Activated gamma-delta T cell treated with Interleukin-2 at 50 U/mL for 16 hours (primary cell): ENCODE measurements around the gene ACOXL.

Source experiments
- DNase-seq: peaks from one replicate; pipeline ENCODE4 v3.0.0-alpha.2; 2020

The ACOXL gene

DNA sequence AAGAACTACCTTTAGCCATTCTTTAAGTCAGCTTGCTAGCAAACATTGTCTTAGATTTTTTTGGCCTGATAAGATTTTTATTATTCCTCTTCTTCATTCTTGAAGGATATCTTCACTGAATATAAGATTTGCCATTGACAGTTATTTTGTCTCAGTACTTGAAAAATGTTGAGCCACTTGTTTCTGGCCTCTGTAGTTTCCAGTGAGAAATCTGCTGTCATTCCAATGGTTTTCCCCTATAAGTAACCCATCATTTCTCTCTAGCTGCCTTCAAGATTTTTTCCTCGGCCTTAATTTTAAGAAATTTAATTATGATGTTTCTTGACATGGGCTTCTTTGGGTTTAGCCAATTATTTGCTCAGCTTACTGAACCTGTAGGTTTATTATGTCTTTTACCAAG is 32.6 kb downstream of the ACOXL start:
- DNase-seq = no peak

DNA sequence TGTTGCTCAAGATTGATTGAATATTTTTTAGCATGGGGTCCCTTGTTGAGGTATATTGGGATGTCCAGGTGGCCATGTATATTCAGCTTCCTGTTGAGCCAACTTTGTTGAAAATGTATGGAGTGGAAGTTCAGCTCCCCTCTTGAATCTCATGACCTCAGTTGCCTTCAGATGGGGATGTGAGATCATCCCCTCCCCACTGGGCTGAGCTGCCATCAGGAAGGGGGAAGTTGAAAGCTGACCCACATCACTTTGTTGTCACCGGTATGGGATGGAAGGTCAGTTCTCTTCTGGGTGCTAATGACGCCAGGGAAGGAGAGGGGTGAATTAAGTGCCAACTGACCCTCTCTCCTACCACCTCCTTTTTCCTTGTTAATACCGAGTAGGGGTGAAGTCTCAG is 33.9 kb downstream of the ACOXL start:
- no peak for DNase-seq

DNA sequence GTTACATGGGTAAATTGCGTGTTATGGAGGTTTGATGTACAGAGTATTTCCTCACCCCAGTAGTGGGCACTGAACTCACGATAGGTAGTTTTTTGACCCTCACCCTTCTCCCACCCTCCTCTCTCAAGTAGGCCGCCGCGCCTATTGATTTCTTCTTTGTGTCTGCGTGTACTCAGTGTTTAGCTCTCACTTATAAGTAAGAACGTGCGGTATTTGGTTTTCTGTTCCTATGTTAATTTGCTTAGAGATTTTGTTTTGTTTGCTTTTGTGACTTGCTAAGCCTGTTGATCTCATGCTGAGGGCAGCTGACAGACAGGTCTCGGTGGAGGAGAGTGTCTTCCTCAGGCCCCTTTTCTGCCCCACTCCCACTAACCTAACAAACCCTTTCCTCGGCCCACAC is 36.2 kb downstream of the ACOXL start:
- no peak for DNase-seq

DNA sequence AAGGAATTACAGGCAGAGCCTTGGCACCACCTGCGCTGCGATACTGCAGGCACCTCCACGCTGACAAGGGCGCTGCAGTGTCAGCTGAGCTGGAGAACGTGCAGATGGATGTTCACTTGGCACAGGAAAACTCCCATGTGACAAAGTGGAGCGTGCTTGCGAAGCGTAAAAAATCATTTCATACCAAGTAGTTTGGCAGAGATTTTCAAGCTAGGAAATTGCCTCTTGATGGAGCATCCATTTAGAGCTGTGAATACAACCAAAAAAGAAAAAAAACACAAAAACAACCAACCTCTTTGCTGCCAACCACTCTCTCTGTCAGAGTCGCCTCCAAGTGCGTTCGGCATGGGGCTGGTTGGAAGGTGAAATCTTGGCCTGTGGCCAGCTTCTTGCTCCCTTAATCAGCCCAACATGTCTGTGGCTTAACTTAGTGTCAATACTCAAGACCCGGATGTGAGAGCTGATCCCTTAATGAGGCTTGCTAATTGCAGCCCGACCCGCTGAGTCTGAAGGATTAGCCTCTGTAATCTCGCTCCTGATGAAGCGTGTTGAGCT is 38.1 kb downstream of the ACOXL start:
- no peak for DNase-seq

DNA sequence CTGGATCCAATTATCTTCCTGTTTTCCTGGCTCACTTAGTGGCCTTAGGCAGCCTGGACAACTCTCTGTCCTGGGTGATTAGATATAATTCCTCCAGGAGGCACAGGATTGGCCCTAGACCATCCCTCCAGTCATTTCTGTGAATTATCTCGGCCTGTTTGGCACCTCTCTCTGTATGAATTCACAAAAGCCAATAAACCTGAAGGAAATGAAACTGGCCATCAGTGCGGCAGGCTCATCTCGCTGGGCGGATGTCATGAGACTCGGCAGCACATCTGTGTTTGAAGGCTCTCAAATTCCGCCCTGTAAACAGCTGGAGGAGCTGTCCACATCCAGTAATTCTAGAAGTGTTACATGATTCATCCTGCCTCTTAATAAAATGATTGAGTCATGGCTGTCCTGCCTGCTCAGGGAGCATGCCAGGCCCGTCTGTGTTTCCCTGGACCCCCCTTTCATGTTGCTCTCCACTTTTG is 38.6 kb downstream of the ACOXL start:
- DNase-seq = no peak

DNA sequence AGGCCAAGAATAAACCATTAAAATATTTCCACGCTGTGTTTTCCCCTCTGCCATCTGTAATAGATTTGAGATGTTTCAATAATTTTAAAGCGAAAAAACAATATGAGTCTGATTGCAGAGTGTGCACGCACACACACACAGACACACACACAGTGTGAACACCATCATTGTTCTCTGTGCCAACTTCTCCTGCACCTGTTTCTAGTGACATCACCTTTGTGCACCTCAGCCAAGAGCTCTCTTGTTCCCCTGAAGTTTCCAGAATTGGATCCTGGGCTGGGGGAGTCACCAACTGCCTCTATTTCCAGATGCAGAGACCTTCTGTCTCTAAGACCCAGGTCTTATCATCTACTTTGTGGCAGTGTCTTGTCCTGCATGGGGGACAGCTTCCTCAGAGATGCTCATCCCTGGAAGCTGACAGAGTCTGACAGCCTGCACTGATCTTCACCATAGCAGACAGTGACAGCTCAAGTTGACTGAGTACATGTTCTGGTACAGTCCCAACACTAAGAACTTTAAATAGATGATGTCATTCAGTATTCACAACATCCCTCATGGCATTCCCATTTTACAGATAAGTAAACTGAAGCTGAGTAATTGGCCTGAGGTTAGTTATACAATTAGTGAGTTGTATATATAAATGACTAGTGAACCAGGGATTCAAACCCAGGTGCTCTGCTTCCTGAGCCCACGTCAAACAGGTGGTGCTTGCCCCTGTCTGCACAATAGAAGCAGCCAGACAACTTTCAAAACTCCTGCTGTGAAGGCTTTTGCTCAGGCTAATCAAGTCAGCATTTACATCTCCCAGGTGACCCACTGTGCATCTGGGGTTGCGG is 39.4 kb downstream of the ACOXL start:
- no peak for DNase-seq

DNA sequence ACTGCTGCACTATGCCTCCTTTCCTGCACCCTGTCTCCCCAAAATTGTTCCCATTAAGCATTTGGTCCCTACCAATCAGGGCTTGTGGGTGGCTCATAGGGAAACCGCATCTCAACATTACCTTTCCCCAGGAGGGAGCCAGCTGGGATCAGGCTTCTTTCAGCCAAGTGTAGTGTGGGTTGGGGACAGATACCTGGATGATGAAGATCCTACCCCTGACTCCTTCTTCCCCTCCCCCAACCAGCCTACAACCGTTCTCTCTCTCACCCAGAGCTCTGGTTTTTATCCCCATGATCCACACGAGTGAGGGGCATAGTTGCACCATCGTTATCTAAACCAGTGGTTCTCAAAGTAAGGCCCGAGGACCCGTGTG is 40.0 kb downstream of the ACOXL start:
- no peak for DNase-seq

DNA sequence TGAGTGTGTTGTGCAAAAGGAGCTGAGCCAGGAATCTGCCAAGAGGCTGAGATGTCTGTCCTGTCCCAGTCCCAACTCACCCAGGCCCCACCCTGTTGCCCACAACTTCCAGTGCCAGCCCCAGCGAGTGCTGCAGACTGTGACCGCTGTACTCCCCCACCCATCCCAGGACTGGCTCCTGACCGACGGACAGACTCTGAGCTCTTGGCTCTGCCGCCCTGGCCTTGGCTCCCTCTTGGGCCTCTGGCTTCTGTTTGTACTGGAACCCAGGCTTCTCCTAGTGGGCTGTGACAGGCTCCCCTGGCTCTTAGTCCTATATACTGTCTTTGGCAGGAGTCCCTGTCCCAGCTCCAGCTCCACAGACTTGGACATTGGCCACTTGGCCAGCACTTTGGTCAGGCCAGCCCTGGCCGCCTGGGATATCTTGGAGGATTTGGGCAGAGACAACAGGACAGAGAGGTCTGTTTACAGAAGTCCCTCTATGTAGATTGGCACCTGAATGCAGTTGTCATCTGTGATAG is 41.1 kb downstream of the ACOXL start:
- no peak for DNase-seq

DNA sequence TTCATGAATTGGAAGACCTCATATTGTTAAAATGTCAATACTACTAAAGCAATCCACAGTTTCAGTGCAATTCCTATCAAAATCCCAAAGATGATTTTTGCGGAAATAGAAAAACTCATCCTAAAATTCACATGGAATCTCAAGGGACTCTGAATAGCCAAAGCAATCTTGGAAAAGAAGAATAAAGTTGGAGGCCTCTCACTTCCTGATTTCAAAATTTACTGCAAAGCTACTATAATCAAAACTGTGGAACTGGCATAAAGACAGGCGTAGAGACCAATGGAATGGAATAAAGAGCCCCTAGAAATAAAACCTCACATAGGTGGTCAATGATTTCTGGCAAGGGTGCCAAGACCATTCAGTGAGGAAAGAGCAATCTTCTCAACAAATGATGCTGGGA is 42.3 kb downstream of the ACOXL start:
- no peak for DNase-seq

DNA sequence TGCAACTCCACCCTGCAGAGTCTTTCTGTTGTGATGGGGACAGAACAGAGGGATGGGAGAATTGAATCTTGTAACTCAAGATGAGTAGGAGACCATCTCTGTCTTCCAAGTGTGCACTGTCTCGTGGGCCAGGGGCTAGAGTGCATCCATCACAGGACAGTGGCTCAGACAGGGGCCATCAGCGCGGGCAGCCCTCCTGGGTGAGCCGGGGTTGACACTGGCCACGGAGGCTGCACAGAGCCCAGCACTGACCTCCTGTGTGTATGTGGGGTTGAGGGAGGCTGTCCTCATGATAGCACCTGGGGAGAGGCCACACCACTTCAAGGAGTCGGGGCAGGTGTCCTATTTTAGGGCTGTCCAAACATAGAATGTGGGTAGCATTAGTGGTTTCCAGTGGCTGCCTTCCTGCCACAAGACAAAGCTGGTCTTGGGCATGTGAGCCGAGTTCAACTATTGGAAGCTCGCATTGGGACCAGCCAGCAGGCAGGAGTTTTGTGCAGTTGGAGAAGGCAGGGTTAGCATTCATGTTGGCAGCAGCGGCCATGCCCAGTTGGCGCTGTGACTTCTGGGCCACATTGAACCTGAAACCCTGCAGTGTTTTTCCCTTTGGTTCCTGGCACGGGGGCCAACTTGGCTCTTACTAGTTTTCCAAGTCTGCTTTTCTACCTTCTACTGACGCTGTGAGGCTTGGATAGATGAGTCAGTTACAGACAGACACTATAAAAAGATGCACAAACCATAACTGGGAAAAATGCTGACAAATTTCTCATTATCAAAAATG is 45.3 kb downstream of the ACOXL start:
- no peak for DNase-seq

DNA sequence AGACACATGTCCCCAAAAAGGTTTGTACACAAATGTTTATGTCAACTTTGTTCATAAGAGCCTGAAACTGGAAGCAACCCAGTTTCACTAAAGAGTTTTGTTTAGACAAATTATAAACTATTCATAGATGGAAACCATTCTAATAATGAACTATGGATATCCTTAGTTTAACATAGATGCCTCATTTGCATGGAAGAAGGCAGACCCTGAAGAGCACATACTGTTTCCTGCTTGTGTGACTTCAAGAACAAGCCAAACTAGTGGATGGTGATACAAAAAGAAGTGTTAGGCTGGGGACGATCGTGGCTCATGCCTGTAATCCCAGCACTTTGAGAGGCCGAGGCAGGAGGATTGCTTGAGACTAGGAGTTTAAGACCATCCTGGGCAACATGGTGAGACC is 48.1 kb downstream of the ACOXL start:
- no peak for DNase-seq

DNA sequence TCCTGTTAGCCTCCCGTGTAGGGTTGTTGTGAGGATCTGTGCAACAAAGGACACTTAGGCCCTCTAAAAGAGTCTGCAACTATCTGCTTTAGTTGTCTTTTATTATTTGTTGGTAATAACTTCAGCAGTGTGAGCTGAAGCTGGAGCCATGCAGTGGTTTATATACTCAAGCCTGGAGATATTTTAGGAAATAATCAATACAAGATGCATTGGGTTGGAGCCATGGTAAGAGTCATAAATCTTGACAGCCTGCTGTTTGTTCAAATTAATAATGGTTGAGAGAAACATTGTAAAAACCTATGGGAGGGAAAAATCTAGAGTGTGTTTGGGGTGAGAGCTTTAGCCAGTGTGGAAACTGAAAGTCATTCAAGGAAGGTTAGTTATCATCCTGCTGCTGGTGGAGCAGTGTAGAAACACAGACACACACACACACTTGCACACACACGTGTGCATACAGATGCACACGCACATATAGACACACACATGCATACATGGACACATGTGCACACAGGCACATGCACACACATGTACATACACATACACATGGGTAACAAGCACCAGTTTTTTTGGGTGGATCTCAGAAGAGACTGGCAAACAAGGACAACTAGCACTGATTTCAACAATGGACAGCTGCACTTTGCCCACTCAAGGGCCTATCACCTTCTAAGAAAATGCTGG is 51.0 kb downstream of the ACOXL start:
- no peak for DNase-seq

DNA sequence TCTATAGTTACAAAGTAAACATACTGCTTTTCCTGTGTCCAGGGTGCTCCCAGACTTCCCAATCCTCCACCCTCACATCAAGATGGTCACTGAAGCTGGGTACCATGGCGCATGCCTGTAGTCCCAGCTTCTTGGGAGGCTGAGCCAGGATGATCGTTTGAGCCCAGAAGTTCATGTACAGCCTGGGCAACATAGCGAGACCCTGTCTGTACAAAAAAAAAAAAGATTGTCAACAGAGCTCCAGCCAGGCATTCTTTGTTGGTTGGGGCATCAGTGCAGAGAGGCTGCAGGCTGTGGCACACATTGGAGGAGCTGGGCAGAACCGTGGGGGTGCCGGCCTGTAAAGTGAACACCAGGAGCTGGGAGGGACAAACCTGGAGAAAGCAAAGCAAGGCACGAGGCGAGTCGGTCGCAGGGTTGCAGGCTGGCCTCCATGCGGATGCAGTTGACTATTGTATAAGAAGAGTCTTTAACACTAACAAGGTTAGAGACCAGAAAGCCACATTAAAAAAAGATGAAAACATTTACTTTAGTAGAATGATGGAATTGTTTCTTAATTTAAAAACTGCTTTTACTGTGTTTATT is 51.8 kb downstream of the ACOXL start:
- no peak for DNase-seq

DNA sequence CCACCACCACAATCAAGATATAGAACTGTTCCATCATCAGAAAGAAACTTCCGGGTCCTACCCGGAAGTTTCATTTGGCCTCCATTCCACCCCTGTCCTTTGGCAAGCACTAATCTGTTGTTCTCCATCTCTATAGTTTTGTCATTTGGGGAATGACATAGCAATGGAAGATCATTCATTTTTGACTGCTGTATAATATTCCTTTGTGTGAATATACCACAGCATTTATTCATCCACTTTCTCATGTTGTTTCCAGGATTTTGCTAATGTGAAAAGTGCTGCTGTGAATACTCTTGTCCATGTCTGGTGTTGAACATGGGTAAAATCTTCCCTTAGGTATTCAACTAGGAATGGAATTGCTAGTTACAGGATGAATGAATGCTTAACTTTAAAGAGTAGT is 53.1 kb downstream of the ACOXL start:
- no peak for DNase-seq

DNA sequence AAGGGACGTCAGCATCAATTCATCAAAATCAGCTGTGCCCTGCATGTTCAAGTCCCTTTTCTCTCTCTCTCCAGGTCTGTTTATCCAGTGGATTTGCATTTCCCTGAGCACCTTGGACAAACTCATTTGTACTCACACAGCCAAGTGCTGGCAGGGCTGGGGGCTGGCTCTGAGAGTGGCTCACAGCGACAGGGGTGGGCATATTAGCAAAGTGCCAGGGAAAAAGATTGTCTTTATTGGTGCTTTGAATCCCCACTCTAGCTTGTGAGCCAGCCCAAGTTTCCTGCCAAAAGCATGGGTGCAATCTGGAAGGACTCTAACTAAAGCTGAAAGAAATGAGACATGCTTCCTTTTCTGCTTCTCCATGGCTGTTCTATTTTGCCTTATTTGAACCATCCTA is 56.6 kb downstream of the ACOXL start:
- DNase-seq = no peak

DNA sequence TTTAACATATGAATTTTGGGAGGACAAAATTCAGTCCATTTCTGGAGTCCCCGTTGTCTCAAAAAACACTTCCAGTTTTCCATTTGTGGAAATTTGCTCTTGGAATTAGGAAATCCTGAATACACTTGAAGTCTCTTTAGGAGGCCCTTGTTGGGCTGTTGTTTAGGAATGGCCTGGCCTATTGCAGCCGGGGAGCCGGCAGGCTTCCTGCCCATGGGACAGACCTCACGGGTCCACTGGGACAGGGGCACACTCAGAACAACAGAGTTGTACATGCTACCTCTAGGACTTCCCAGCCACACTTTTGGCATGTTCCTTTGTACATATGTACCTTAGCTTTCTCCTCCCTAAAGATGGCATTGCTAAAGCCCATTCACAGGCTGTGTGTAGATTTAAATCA is 57.3 kb downstream of the ACOXL start:
- DNase-seq = no peak

DNA sequence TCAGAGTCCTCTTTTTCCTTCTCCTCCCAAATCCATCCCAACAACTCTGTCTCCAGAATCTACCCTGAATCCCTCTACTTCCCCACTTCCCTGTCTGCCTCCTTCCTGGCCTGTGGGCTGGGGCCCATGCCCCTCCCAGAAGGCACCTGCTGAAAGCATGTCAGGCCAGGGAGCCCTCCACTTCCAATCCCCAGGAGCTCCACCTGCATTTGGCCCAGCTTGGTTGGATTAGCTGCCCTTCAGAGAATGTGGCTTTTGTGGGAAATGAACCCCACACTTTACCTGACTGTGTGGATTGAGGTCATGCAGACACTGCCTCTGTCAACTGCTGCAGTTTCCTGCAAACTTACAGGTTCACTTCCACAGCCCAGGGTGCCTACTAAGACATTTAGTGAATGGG is 58.5 kb downstream of the ACOXL start:
- no peak for DNase-seq

DNA sequence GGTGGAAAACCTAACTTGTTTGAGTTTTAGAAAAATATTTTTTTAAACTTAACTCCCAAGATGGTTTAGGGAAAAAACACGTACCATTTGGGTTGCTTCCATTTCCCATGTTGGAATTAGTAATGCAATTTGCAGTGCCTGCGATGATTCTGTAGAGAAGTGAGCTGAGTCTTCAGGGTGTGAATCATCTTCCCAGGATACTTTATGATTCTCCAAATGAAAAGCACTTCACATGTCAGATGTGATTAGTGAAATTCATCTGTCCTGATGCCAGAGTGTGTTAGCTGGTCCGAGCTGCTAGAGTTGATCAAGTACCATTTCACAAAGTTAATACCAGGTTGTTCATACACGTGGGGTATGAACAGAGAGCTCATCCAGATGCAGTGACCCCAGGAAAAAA is 59.1 kb downstream of the ACOXL start:
- no peak for DNase-seq

DNA sequence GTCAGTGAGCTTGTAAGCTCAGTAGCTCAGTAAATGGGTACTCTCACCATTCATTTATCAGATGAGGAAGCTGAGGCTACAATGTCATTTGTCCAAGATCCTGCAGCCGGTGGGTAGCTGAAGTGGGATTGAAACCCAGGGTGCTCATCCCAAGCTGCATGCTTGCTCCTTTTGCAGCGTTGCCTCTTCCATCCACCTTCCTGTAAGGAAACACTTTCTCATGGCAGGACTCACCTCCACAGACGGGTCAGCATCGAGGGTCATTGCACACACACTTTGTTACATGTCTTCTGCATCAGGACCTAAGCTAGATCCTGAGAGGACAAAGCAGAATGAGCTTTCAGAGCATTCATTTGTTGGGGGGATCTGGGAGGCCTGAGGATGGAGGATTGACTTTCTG is 60.7 kb downstream of the ACOXL start:
- DNase-seq = no peak

DNA sequence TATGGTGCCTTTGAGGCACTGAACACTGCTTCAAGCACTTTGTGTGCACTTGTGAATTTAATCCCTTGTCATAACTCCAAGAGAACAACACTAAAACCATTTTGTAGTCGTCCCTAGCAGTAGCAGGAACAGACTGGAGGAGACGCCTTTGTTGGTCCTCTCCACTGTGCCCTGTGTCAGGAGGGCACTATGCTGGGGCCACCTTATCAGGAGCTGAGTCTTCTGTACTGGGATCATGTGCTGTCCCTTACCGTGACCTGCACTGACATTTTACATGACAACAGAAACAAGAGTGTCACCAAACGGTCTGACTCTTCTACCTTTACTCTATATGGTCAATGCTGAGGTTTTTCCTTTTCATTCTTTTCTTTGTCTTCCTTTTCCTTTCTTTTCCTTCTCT is 62.0 kb downstream of the ACOXL start:
- no peak for DNase-seq

DNA sequence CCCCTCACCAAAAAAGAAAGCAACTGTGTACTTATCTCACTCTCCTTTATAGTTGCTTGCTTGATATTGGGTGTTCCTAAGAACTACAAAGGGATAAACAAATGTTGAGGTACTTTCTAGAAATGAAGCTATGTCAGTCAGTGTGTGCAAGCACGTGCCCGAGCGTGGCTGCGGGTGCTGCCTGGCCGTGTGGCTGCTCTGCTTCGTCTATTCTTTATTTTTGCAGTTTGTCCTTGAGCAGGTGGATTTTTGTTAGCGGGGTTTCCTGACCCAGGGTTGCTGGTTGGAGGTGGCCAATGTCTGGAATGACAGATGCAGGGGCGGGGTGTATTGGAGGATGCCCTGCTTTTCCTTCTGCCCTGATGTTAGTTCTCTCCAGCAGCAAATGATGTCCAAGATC is 62.6 kb downstream of the ACOXL start:
- no peak for DNase-seq

DNA sequence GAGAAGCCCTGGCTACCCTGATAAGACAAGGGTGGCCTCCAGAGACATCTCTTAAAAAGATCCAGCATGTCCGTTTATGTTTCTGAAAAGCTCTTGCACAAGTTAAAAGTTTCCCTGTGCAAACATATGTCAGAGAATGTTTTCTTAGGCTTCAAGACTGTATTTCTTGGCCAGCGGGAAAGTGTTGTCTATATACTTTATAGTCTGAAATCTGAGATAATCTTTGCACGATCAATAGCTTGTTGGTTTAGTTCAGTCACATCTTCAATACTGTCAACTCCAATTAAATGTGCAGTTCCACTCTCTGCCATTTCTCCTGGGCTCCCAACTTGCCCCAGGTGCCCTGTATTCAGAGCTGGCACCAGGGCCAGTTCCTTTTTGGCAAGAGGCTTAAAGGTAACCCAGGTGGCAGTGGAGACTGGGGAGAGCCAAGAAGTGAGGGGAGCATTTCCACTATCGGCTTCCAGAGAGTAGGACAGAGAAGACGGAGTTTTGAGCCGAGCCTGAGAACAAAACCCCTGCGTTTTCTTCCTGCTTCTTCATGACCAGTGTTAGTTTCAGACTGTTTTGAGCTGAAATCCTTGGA is 64.4 kb downstream of the ACOXL start:
- DNase-seq = no peak

DNA sequence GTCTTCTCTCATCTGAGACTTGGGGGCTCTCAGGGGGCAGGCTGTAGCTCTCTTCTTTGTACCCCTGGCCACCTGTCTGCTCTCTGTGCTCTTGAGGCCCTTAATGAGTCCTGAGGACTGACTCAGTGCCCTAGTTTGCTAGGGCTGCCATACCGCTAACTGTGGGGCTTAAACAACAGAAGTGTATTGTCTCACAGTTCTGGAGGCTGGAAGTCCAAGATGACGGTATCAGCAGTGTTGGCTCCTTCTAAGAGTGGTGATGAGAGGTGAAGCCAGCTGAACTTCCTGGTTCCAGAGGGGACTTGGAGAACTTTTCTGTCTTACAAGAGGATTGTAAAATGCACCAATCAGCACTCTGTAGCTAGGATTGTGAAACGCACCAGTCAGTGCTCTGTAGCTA is 67.0 kb downstream of the ACOXL start:
- no peak for DNase-seq
